WERI-Rb-1 (cell line): ENCODE results near the gene URM1.
"Not testable (repeated sequence)": the region's sequence is repeated elsewhere in the genome, so short reads cannot be mapped to it uniquely, and the experiment has no call there.

Experiments
- DNase-seq: peaks from one replicate; pipeline ENCODE4 v3.0.0-alpha.2; 2020
- H3K27ac ChIP-seq: fragments of 250-450 bp; sonication (Bioruptor Pico); 2 replicates; pipeline ENCODE4 v1.5.1; 2020; ENCODE audit warnings: mild to moderate bottlenecking, moderate library complexity
- H3K27me3 ChIP-seq: fragments of 250-450 bp; sonication (Bioruptor Pico); 2 replicates; pipeline ENCODE4 v1.5.1; 2021; ENCODE audit warnings: mild to moderate bottlenecking, low read depth, moderate library complexity; ENCODE audit not compliant: insufficient read depth, severe bottlenecking
- H3K36me3 ChIP-seq: fragments of 250-450 bp; sonication (Bioruptor Pico); 2 replicates; pipeline ENCODE4 v1.5.1; 2020; ENCODE audit warnings: mild to moderate bottlenecking, moderate library complexity
- H3K4me3 ChIP-seq: 2 replicates; pipeline ENCODE4 v1.5.1; 2011; ENCODE audit warnings: low read depth, mild to moderate bottlenecking, control low read depth, low read length
- H3K9me3 ChIP-seq: fragments of 250-450 bp; sonication (Bioruptor Pico); 2 replicates; pipeline ENCODE4 v1.5.1; 2021; ENCODE audit warnings: mild to moderate bottlenecking, moderate library complexity; ENCODE audit not compliant: severe bottlenecking
- TF ChIP-seq, protein P1 (sequence below): IDR thresholded peaks from 2 replicates; pipeline ENCODE4 v1.5.1; 2011; ENCODE audit warnings: low read depth, mild to moderate bottlenecking, control low read depth, inconsistent platforms, low read length

The URM1 gene

DNA sequence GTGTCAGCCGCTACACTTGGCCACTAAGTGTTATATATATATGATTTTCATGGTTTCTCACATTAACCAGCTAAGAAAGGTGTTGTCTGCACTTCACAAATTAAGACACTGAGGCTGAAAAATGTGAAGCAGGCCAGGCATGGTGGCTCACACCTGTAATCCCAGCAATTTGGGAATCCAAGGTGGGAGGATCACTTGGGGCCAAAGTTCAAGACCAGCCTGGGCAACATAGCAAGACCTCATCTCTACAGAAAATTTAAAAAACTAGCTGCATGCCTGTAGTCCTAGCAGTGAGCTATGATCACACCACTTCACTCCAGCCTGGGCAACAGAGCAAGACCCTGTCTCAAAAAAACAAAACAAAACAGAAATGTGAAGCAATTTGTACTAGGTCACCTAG lies 46.8 kb upstream of the URM1 start:
- Histone ChIP-seq H3K27ac (no peak overlapping the region), H3K9me3 (no peaks in the 10 kb centered on the region), H3K27me3 (no peaks in the 10 kb centered on the region), H3K4me3 (no peak overlapping the region), H3K36me3 (peaks cover 73% of the 10 kb centered on the region)
- TF ChIP-seq, protein P1, sequence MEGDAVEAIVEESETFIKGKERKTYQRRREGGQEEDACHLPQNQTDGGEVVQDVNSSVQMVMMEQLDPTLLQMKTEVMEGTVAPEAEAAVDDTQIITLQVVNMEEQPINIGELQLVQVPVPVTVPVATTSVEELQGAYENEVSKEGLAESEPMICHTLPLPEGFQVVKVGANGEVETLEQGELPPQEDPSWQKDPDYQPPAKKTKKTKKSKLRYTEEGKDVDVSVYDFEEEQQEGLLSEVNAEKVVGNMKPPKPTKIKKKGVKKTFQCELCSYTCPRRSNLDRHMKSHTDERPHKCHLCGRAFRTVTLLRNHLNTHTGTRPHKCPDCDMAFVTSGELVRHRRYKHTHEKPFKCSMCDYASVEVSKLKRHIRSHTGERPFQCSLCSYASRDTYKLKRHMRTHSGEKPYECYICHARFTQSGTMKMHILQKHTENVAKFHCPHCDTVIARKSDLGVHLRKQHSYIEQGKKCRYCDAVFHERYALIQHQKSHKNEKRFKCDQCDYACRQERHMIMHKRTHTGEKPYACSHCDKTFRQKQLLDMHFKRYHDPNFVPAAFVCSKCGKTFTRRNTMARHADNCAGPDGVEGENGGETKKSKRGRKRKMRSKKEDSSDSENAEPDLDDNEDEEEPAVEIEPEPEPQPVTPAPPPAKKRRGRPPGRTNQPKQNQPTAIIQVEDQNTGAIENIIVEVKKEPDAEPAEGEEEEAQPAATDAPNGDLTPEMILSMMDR = no peak
- DNase-seq = no peak

DNA sequence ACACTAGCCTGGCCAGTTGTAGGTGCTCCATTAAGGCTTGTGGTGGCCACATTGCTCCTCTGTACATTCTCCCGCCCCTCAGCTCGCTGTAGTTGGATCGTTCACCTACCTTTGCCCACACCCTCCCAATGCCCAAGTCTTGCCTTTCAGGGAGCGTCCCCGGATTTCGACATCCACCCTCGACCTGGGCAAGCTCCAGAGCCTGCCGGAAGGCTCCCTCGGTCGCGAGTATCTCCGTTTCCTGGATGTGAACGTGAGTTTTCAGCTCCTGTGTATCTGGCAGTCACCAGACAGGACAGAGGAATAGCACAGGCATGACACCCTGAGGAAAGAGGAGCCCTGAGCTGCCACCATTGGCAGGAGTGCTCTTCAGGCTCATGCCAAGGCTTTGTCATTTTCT lies 45.5 kb upstream of the URM1 start:
- Histone ChIP-seq H3K27me3 (no peaks in the 10 kb centered on the region), H3K36me3 (peaks cover 68% of the 10 kb centered on the region)
- no peak for DNase-seq

DNA sequence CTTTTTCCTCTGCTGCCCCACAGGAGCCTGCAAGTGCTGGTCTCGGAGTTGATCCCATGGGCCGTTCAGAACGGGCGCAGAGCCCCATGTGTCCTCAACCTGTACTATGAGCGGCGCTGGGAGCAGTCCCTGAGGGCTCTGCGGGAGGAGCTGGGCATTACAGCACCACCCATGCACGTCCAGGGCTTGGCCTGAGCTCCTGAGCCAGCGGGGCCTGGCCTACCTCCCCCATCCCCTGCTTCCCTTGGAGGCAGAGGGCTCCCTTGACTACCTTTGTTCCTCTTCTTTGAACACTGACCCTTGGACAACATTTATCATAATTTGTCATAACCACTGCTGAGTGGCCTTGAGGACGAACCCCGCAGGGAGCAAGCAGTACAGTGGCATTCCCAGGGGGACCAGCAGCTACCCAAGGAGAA lies 37.7 kb upstream of the URM1 start:
- DNase-seq = no peak
- Histone ChIP-seq H3K4me3 (no peak overlapping the region), H3K27me3 (no peaks in the 10 kb centered on the region), H3K9me3 (no peaks in the 10 kb centered on the region), H3K27ac (no peak overlapping the region), H3K36me3 (peaks cover 32% of the 10 kb centered on the region)
- TF ChIP-seq, protein P1 = no peak

More for the DNA sequence above, 45.5 kb upstream of the URM1 start:
- TF ChIP-seq, protein P1 = no peak
- Histone ChIP-seq H3K9me3 (no peaks in the 10 kb centered on the region), H3K4me3 (no peak overlapping the region), H3K27ac (no peak overlapping the region)

DNA sequence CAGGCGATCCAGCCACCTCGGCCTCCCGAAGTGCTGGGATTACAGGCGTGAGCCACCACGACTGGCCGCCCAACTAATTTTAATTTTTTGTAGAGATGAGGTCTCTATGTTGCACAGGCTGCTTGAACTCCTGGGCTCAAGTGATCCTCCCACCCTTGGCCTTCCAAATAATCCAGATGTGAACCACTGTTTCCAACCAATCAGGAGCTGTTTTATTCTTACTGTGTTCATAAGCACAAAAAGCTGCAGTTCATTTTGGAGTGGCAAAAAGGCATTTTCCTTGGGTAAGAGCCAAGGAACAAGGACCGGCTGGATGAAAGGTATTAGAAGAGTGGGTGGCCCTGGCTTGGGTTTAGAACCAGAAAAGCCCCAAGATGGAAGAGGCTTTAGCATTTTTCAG lies 36.0 kb upstream of the URM1 start:
- Histone ChIP-seq H3K4me3 (no peak overlapping the region), H3K9me3 (no peaks in the 10 kb centered on the region), H3K36me3 (peaks cover 20% of the 10 kb centered on the region), H3K27ac (no peak overlapping the region), H3K27me3 (no peaks in the 10 kb centered on the region)
- TF ChIP-seq, protein P1 = no peak
- no peak for DNase-seq

DNA sequence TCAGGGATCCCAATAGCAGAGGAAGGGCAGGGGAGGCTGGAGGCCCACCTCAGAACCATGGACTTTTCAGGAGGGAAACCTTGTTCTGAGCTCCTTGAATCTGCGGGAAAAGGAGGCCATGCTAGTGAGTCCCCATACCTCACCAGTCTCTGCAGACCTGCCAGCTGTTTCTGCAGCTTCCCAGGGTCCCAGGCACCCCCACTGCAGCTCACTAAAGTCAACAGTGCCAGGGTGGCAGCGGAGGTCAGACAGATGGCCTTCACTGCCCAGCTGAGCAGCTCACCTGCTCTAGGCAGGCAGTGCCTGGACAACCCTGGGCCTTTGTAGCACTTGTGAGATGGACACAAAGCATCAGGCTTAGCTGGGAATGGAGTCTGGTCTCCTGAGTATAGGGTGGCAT lies 35.3 kb upstream of the URM1 start:
- TF ChIP-seq, protein P1 = no peak
- no peaks in the 10 kb centered on the region for H3K9me3 ChIP-seq
- H3K27me3 ChIP-seq = no peaks in the 10 kb centered on the region
- no peak overlapping the region for H3K4me3 ChIP-seq
- H3K27ac ChIP-seq = no peak overlapping the region
- DNase-seq = no peak
- peaks cover 19% of the 10 kb centered on the region for H3K36me3 ChIP-seq

DNA sequence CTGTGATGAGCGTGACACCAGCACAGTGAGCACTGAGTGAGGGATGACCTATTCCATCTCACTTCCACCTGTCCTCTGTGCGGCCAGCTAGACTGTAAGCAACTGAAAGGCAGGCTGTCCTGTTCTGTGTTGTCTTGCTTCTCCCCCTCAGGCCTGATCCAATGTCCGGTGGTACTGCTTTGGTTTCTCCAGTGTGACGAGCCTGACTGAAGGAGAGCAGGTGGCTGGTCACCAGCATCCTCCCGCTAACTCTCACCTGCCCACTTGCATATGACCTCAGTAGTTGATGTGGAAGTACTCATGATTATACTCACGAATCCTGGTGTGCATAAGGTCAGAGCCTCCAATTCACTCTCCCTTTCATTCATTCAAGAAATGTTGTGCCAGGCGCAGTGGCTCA lies 33.2 kb upstream of the URM1 start:
- TF ChIP-seq, protein P1 = no peak
- H3K27ac ChIP-seq = no peak overlapping the region
- no peaks in the 10 kb centered on the region for H3K9me3 ChIP-seq
- no peak for DNase-seq
- no peaks in the 10 kb centered on the region for H3K27me3 ChIP-seq
- H3K4me3 ChIP-seq = no peak overlapping the region
- peaks cover 10% of the 10 kb centered on the region for H3K36me3 ChIP-seq

DNA sequence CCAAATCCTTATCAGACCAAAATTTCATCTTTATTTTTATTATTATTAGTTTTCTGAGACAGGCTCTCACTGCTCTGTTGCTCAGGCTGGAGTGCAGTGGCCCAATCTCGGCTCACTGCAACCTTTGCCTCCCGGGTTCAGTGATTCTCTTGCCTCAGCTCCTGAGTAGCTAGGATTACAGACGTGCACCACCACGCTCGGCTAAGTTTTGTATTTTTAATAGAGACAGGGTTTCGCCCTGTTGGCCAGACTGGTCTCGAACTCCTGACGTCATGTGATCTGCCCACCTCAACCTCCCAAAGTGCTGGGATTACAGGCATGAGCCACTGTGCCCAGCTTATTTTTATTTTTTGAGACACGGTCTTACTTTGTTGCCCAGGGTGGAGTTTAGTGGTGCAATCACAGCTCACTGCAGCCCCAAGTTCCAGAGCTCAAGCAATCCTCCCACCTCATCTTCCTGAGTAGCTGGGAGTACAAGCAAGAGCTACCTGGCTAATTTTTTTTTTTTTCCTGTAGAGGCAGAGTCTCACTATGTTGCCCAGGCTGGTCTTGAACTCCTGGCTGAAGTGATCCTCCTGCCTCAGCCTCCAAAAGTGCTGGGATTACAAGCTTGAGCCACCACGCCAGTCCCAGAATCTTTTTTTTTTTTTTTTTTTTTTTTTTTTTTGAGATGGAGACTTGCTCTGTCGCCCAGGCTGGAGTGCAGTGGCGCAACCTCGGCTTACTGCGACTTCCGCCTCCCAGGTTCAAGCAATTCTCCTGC lies 32.1 kb upstream of the URM1 start:
- DNase-seq, H3K4me3 ChIP-seq, H3K27ac ChIP-seq, H3K27me3 ChIP-seq, H3K9me3 ChIP-seq: not testable (repeated sequence)
- H3K36me3 ChIP-seq = peaks cover 10% of the 10 kb centered on the region
